H4 (cell line): ENCODE measurements around the gene PLPP3. TPM values are rescaled to one million over a fixed set of nuclear protein-coding genes. Genes with fewer than 3 reads are reported as not detected.

Experiments used
- DNase-seq: peaks from one replicate; pipeline ENCODE4 v3.0.0-alpha.2; 2015; ENCODE audit warnings: low spot score
- total RNA-seq: library from RNA; depleted of rRNA; stranded (reverse); fragments of >200 nt; shearing (Covaris generic); gene quantifications from 2 replicates; pipeline ENCODE4 v1.2.3, GENCODE V29; 2014

The PLPP3 gene
- total RNA-seq, 1 experiment from 2014 or later = 7.9 TPM

DNA sequence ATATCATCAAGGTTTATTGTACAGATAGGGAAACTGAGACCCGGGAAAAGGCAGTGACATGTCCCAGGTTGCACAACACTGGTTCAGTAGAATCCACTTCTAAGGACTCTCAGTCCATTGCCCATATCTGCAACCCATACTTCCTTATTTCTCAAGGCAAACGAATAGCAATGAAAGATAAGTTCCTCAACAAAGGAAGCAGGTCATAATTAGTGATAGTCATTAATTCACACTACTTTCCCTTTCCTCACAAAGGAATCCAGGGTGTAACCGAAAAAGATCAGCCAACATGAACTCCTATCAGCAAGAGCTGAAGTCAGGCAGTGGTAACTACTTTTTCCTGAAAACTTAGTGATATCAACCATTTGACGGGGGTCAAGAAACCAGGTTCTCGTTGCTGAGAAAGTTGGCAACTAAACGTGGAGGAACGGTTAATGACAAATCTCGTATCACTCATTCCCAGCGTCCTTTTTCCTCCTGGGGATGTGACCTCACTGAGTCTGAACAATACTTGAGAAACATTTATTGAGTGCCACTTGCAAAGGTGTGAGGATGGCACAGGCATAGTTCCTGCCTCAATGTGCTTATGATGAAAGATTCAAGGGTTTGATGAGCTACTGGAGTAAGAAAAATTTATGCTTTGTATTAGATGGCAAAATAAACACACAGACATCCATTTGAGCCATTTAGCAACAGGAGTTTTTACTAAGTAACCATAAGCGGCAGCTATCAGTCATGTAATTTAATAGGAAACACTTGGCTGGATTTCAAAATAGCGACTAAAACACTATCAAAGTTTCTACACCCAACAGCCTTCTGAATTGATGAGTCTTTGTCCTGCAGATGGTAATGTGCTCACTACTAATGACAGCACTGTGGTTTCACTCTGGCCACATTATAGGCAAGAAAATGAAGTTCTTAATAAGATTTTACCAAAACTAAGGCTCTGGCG is 82.3 kb downstream of the PLPP3 start:
- DNase-seq = no peak

DNA sequence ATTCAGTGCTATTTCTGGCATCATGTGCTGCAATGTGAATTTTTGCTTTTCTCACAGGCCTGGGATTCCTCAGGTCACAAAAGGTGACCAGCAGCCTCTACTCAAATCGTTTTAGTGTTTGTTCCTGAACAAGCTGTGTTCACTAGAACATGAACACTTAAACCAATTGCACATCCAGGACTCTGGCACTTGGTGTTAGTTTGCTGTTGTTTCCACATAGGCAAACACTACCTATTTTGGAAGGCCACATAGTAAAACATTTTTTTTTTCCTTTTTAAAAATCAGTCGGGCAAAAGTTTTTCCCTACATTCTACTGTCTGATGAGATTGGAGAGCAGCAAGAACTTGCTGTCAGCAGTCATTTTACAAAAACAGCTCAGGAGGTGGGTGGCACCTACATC is 83.2 kb downstream of the PLPP3 start:
- DNase-seq = no peak

DNA sequence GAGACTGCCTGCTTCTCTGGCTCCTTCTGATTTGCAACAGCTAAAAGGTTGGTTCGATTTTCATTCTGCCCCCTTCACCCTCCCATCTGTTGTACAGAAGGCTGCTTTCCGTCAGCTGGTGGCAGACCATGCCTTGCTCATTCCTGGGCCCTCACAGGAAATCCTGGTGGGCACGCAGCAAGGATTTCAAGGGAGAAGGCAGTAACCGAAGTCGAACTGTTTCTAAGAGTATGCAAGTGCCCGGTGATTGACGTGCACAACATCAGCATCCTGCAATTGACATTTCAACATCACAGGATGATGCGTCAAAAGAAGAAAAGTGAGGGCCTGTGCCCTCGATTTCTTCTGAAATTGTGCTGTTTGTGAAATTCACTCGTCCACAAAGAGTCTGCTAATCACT is 83.8 kb downstream of the PLPP3 start:
- no peak for DNase-seq

DNA sequence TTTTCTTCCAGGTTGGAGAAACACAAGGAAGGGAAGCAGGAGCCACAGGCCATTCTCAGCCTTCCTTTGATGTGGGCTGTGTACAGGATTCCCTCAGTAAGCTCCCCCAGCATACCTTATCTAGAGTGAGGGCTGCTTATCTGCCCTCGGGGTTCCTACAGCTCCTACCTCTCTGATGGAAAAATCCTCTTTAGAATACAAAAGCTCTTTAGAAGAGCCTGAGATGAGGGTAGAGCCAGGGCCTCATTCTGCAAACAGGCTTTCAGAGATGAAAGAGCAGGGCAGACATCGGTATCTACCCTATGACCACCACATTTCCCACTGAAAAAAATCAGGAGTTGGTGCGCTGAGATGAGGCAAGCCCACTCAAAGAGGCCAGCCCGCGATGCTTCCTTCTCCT is 85.1 kb downstream of the PLPP3 start:
- no peak for DNase-seq

DNA sequence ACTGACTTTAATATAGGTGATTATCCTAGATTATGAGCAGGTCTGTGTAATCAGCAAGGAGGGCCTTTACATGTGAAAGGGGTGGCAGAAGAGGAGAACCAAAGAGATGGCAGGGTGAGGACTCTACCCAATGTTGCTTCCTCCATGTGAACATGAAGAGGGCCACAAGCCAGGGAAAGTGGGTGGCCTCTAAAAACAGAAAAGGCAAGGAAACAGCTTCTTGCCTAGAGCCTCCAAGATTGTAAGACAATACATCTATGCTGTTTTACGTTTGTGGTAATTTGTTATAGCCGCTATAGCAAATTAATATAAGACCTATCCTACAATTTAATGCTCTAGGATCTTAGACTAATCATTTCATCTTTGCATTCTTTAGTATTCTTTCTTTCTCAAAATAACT is 85.5 kb downstream of the PLPP3 start:
- DNase-seq = no peak

DNA sequence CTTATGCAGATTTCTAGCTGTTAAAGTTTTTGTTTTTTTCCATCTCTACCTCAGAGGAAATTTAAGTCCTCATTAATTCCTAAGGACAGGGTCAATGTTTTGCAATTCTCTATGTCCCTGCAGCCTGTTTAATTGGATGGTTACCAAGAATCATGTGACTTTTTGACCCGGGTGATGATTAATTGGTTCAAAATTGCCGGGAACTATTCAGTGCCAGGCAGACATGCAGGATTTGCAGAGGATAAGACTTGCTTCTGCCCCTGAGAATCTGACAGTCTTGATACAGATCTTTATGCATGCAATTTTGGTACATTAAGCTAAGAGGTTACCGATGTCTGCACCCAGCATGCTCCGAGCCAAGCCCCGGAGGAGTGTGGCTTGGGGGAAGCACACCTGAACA is 87.9 kb downstream of the PLPP3 start:
- no peak for DNase-seq

DNA sequence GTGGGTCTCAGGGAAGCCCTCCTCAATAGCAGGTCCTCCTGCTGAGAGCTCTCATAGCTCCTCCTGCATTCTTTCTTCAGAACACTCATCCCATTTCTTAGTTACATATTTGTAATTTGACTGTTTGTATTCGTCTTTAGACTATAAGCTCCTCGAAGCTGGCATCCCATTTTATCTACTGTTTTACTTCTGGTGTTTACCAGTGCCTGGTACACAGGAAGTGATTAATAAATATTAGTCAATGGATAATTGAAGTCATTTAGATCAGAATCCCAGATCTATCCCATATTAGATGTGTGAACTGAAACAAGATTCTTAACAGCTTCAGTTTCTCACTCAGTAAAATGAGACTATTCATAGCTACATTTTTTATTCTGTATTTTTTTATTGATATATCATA is 88.7 kb downstream of the PLPP3 start:
- no peak for DNase-seq

DNA sequence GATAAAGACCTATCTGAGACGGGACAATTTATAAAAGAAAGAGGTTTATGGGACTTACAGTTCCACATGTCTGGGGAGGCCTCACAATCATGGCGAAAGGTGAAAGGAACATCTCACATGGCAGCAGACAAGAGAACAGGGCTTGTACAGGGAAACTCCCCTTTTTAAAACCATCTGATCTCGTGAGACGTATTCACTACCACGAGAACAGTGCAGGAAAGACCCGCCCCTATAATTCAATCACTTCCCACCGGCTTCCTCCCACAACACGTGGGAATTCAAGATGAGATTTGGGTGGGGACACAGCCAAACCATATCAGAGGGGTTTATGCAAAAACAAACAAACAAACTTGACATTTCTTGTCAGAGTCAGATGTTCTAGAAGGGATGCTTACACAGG is 89.7 kb downstream of the PLPP3 start:
- no peak for DNase-seq

DNA sequence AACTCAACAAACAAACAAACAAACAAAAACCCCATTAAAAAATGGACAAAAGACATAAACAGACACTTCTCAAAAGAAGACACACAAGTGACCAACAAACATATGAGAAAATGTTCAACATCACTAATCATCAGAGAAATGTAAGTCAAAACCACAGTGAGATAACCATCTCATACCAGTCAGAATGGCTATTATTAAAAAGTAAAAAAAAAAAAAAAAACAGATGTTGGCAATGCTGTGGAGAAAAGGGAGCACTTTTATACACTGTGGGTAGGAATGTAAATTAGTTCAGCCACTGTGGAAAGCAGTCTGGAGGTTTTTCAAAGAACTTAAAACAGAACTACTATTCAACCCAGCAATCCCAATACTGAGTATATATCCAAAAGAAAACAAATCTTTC is 94.7 kb downstream of the PLPP3 start:
- DNase-seq = no peak

DNA sequence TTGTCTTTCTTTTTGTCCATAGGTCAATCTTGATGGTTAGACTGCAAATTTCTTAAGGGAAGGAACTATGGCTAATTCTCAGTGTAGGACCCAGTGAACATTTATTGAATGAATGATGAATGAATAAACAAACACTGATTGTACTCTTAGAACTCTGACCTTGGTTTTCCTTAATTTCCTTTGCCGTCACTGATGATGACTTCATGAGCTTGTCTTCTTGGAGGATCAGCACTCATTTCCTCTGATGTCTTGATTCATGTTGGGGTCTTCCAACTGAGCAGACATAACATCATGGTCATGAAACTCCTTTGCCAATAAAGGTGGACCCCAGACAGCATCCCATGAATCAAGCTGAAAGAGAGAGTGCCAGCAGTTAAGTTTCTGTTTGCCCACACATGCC is 96.3 kb downstream of the PLPP3 start:
- no peak for DNase-seq

DNA sequence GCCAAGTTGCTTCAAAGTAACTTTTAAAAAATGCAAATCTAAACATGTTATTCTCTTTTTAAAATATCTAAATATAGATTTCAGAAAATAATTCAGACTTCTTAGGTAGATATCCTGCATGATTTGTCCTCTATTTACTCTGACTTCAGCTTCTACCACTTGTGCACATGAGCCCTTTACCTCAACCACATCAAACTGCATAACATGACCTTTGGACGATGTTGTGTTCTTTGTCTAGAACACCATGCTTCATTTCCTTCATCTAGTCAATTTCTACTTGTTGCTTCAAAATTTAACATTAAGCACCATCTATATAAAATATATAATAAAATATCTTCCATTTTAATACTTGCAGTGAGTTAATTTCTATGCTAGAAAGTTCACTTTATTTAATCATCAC is 96.9 kb downstream of the PLPP3 start:
- no peak for DNase-seq

DNA sequence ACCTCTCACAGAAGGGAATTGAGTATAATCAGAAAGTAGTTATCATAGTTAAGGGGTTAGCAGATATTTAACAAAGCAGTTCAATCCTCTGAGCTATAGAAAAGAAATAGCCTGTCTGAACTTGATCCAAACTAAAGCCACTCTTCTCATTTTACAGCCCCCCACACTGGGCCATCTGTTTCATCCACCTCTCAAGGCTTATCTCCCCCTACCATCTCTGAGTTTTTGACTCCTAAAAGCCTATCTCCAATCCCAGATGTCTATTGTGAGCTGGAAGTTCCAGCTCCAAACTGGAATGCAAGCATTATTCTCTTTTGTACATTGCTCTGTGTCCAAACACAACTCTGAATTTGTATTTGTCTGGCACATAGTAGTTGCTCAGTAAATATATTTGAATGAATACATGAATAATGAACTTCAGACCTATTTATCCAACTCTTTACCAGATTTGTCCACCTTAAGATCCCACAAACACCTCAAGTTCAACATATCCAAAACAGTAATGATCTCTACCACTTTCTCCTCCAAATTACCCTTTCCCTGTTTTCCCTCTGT is 98.1 kb downstream of the PLPP3 start:
- no peak for DNase-seq

DNA sequence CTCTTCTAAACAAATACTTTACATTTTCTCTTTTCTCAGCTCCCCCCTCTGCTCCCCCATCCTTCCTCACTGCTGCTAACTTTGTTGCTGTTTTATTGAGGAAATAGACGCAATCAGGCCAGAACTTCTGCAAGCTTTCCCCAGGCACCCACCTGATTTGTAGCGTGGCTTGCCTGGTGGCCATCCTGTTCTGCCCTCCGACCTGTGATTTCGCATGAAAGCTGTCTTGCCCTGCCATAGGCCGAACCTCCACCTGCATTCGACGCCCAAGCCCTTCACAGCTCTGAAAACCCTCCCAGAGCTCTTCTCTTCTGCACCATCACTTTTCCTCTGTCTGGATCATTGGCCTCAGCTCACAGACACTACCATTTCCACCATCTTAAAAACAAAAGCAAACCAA is 100.6 kb downstream of the PLPP3 start:
- DNase-seq = no peak

DNA sequence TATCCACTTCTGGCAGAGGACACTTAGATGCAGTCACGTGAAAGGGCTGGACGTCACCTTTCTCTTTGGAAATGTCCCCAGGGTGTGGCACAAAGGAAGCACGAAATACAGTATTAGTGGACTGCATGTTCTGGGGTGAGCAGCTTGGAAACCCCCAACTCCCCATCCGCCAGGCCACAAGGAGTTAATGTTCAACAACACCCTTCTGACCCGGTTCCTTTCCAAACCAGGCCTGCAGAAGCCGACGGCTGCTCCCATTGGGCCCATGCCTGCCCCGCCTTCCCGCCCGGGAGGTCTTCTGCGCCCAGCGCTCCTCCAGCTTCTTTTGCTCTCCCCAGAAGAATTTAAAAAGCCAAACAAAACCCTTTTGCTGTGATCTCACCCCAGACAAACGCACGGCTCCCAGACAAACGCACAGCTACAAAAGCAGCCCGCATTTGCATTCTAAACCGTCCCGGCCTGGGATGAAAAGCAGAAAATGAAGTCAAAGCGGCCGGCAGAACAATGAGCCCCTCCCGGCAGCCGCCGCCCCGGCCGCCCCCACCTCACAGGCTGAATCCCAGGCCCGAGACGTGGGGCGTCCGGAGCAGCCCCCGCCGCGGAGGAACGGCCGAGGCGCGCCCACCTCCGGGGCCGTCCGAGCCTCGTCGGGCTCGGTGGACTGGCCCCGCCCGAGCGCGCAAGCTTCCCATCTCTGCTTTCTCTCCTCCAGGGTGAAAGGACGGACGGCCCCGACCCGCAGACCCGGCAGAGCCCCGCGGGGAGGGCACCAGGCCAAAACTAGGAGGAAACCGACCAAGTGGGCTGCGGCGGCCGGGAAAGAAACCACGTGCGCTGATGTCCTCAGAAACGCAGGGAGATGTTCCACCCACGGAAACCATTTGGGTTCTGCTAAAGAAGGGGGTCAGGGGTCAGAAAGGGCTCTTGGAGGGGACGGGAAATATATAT is 101.9 kb downstream of the PLPP3 start:
- DNase-seq = no peak

DNA sequence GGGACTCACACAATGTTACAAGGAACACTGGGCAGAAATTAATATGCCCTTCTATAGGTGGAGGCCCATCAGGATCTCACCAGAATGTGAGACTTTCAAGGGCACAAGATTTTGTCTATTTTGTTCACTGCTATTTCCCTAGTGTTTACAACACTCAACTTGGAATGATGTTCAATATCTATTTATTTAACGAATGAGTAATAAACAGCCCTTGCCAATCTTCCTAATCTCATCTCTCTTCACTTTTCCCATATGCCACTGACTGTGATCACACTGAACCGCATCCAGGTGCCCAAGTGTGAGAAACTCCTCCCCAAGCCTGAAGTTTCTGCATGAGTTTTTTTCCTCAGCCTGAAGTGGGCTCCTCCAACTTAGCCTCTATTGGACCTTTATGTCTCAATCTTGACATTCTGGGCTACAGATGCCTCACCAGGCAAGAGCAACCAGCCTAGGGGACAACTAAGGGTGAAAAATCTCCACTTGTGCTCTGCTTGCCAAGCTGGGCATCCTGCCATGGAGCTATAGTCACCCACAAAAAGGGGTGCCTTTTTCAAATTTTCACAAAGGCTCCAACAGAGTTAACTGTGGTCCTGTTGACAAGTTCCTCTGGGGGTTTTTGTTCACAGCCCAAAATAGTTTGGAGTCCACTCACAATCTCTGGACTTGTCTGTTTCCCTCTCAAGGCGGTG is 105.6 kb downstream of the PLPP3 start:
- DNase-seq = no peak

DNA sequence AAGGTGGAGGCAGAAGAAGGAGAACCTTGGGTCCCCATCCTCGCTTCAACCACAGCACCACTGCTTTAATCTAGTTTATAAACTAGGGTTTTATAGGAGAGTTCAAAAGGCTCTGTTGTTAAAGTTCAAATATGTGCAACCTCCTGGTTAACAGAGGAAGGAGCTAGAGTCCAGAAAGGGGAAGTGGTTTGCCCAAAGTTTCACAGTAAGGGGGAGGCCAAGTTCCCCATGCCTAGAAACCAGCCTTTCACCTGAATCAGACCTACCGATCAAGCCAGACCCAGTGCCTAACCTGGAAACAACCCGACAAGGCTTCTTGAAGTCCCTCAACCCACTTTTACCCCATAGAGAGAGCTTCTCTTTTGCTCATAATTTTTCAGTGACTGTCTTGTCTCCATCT is 106.5 kb downstream of the PLPP3 start:
- no peak for DNase-seq

DNA sequence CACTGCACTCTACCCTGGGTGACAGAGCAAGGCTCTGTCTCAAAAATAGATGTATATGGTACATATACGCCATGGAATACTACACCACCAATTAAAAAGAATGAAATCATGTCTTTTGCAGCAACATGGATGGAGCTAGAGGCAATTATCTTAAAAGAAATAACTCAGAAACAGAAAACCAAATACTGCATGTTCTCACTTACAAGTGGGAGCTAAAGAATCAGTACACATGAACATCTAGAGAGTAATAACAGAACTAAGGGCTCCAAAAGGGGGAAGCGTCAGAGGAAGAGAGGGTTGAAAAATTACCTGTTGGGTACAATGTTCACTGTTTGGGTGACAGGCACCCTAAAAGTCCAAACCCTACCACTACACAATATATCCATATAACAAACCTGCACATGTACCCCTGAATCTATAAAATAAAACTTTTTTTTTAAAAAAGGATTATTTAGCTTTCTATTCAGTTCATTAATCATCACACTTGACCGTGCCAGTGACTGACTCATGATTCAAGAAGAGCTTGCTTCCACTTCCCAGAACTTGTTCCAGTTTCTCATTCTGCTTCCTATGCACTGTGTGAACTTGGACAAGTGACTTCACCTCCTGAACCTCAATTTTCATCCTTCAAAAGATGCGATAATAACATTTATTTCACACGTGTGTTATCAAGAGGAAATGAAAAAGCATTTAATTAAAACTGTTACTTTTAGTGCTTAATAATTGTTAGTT is 109.6 kb downstream of the PLPP3 start:
- no peak for DNase-seq

DNA sequence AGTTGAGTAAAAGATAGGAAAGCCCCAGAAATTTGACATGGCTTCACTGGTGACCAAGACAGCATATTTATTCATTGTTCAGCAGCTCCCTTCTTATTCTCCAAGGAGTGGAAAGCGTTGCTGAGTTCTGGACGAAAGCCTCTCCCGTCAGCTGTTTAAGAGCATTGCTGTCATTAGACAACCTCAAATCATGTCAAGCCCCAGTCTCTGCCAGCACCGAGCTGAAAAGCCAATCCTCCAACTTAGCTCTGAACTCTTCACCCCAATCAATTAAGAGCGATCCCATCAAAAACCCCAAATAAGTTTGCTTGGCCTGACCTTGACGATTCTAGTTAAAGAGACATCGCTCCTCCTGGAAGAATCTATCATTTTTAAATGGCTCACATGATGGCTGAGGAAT is 110.8 kb downstream of the PLPP3 start:
- no peak for DNase-seq

DNA sequence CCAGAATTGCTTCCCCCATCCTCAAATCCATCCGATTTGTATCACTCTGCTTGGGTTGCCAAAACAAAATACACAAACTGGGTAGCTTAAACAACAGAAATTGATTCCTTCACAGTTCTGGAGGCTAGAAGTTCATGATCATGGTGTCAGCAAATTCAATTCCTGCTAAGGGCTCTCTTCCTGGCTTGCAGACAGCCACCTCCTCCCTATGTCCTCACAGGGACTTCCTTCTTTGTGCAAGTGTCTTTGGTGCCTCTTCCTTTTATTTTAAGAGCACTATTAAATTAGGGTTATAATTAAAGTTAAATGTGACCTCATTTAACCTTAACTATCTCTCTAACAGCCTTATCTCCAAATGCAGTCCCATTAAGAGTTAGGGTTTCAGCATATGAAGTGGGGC is 112.8 kb downstream of the PLPP3 start:
- DNase-seq = no peak

DNA sequence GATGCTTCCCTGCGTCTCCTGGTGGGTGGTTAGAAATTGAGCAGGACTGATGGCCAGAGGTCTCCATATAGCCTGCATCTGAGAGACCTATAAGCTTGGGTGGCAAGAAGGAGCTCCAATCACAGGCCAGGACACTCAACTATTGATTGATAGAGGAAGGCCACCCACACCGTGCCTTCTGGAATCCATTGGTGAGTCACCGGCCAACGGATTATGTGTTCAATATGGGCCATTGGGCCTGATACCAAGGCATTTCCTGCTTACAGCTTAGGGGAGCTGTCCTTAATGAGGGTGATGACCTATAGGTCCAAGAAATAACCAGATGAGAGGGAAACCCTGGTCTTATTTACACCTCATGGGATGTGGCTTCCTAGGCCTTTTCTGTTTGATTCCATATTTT is 115.1 kb downstream of the PLPP3 start:
- no peak for DNase-seq

DNA sequence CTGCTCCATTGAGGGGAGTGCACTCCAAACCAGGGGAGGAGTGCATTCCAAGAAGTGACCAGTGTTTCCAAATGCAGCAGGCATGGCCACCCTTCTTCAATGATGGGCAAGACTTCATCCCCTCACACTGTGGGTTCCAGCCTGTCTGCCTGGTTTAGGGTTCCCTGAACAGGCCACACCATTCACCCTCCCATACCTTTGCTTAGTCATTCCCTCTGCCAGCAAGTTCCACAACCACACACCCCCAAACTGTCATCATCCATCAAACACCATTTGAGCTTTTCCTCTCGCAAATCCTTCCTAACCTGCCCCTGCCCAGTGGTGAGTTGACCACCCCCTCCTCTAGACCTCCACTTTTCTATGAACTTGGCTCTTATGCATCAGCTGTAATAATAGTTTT is 116.0 kb downstream of the PLPP3 start:
- DNase-seq = no peak
